SK-N-SH treated with all-trans-retinoic acid at 6 μM for 48 hours (cell line): ENCODE results near the gene TMEM217.

Experiments
- PPARA ChIP-seq: fragments of 250-450 bp; sonication (Bioruptor Pico); IDR thresholded peaks from 2 replicates; pipeline ENCODE4 v1.5.0; 2020; ENCODE audit warnings: mild to moderate bottlenecking, borderline replicate concordance
- TOX ChIP-seq: fragments of 250-450 bp; sonication (Bioruptor Pico); IDR thresholded peaks from 2 replicates; pipeline ENCODE4 v1.8.0; 2021; ENCODE audit warnings: mild to moderate bottlenecking, moderate library complexity, borderline replicate concordance
- TF ChIP-seq, protein P1 (sequence below): fragments of 250-450 bp; sonication (Bioruptor Pico); IDR thresholded peaks from 2 replicates; pipeline ENCODE4 v1.5.1; 2021; ENCODE audit warnings: mild to moderate bottlenecking, moderate library complexity
- TF ChIP-seq, protein P2 (sequence below): fragments of 250-450 bp; sonication (Bioruptor Pico); IDR thresholded peaks from 2 replicates; pipeline ENCODE4 v1.8.0; 2020; ENCODE audit warnings: mild to moderate bottlenecking, moderate library complexity, borderline replicate concordance
- TF ChIP-seq, protein P3 (sequence below): fragments of 250-450 bp; sonication (Bioruptor Pico); IDR thresholded peaks from 2 replicates; pipeline ENCODE4 v1.5.1; 2020; ENCODE audit warnings: low read depth, mild to moderate bottlenecking, moderate library complexity

DNA sequence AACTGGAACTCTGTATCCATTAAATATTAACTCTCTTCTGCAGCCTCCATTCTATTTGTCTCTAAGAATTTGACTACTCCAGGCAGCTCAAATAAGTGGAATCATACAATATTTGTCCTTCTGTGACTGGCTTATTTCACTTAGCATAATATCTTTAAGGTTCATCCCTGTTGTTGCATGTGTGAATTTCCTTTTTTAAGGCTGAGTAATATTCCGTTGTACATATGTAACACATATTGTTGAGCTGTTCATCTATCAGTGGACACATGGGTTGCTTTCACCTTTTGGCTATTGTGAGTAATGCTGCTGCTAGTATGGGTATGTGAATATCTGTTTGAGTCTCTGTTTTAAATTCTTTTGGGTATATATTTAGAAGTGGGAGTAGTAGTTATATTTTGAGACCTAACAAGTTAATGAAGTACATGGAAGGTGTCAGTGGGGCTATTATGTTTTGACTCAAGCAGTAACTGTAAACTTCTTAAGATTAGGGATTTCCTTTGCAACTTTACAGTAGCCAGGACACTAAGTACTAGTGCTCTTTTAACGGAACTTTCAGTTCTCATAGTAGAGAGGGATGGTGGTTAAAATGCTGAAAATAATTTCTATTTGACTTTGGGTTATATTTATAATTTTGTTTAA lies 29.7 kb upstream of the TMEM217 start:
- TF ChIP-seq, protein P1, sequence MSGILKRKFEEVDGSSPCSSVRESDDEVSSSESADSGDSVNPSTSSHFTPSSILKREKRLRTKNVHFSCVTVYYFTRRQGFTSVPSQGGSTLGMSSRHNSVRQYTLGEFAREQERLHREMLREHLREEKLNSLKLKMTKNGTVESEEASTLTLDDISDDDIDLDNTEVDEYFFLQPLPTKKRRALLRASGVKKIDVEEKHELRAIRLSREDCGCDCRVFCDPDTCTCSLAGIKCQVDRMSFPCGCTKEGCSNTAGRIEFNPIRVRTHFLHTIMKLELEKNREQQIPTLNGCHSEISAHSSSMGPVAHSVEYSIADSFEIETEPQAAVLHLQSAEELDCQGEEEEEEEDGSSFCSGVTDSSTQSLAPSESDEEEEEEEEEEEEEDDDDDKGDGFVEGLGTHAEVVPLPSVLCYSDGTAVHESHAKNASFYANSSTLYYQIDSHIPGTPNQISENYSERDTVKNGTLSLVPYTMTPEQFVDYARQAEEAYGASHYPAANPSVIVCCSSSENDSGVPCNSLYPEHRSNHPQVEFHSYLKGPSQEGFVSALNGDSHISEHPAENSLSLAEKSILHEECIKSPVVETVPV (CRISPR knock-in tag): no peak
- TF ChIP-seq, protein P2, sequence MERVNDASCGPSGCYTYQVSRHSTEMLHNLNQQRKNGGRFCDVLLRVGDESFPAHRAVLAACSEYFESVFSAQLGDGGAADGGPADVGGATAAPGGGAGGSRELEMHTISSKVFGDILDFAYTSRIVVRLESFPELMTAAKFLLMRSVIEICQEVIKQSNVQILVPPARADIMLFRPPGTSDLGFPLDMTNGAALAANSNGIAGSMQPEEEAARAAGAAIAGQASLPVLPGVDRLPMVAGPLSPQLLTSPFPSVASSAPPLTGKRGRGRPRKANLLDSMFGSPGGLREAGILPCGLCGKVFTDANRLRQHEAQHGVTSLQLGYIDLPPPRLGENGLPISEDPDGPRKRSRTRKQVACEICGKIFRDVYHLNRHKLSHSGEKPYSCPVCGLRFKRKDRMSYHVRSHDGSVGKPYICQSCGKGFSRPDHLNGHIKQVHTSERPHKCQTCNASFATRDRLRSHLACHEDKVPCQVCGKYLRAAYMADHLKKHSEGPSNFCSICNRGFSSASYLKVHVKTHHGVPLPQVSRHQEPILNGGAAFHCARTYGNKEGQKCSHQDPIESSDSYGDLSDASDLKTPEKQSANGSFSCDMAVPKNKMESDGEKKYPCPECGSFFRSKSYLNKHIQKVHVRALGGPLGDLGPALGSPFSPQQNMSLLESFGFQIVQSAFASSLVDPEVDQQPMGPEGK (CRISPR knock-in tag): no peak
- no peak for TF ChIP-seq TOX (CRISPR knock-in tag)
- no peak for TF ChIP-seq PPARA
- TF ChIP-seq, protein P3, sequence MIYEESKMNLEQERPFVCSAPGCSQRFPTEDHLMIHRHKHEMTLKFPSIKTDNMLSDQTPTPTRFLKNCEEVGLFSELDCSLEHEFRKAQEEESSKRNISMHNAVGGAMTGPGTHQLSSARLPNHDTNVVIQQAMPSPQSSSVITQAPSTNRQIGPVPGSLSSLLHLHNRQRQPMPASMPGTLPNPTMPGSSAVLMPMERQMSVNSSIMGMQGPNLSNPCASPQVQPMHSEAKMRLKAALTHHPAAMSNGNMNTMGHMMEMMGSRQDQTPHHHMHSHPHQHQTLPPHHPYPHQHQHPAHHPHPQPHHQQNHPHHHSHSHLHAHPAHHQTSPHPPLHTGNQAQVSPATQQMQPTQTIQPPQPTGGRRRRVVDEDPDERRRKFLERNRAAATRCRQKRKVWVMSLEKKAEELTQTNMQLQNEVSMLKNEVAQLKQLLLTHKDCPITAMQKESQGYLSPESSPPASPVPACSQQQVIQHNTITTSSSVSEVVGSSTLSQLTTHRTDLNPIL (CRISPR knock-in tag): no peak
